H1 (cell line): ENCODE data around the gene BRAP. TPM values are rescaled to one million over a fixed set of nuclear protein-coding genes. Genes with fewer than 3 reads are reported as not detected.

ENCODE experiments used
- BACH1 ChIP-seq: IDR thresholded peaks from 2 replicates; pipeline ENCODE4 v1.6.1; 2012; ENCODE audit warnings: low read length, improper control_type of control experiment
- CHD1 ChIP-seq: IDR thresholded peaks from 2 replicates; pipeline ENCODE4 v1.6.1; 2012; ENCODE audit warnings: low read depth, low read length, improper control_type of control experiment
- EP300 ChIP-seq, 2 experiments: IDR thresholded peaks; 1 replicate in 1 of 2; 2 replicates in 1 of 2; pipeline ENCODE4 v1.6.1; 2011 to 2012; ENCODE audit warnings: low read depth in 2 of 2, low read length in 2 of 2, mild to moderate bottlenecking in 2 of 2, borderline replicate concordance in 1 of 2, inconsistent platforms in 1 of 2, moderate library complexity in 1 of 2
- PHF8 ChIP-seq: fragments of 200-600 bp; sonication (generic); conservative IDR thresholded peaks from 2 replicates; pipeline ENCODE4 v1.7.1; 2012; ENCODE audit warnings: low read depth, mild to moderate bottlenecking, inconsistent platforms, low read length, moderate library complexity
- RFX5 ChIP-seq: IDR thresholded peaks from 2 replicates; pipeline ENCODE4 v1.6.1; 2011; ENCODE audit warnings: low read depth, low read length, improper control_type of control experiment, borderline replicate concordance
- RNF2 ChIP-seq: fragments of 200-900, 300-1000 bp; sonication (generic); IDR thresholded peaks from 2 replicates; pipeline ENCODE4 v1.7.1; 2016; ENCODE audit warnings: borderline replicate concordance, low read depth, mild to moderate bottlenecking, antibody characterized with exemption, low read length; ENCODE audit not compliant: poor library complexity, severe bottlenecking; ENCODE audit errors: missing control alignments
- TAF1 ChIP-seq: IDR thresholded peaks from 2 replicates; pipeline ENCODE4 v1.6.1; 2011; ENCODE audit warnings: mild to moderate bottlenecking, low read depth, low read length
- polyA plus RNA-seq, 7 experiments: library from polyadenylated mRNA; depleted of rRNA in 3 of 7; stranded (reverse) in 5 of 7; unstranded in 2 of 7; fragments of >200 nt in 5 of 7; fragments of 200-250 nt in 2 of 7; gene quantifications; 1 replicate in 5 of 7; 2 replicates in 1 of 7; 4 replicates in 1 of 7; pipeline versions ENCODE4 v1.2.1 to v1.2.3, GENCODE V29; 2011 to 2013; ENCODE audit warnings: missing spikeins in 2 of 7, mixed read lengths in 2 of 7
- total RNA-seq: library from RNA; stranded (reverse); fragmentation: NEBNext Ultra II Directional; extraction: Animal tissue kit (Norgen Biotek cat#: 25700); gene quantifications from 2 replicates; pipeline ENCODE4 v1.2.1, GENCODE V29; 2021
- TF ChIP-seq, protein P1 (sequence below): fragments of 300-600 bp; sonication (generic); IDR thresholded peaks from 2 replicates; pipeline ENCODE4 v1.7.1; 2012; ENCODE audit warnings: low read length, moderate library complexity, mild to moderate bottlenecking, inconsistent platforms; ENCODE audit not compliant: insufficient replicate concordance
- TF ChIP-seq, protein P2 (sequence below): IDR thresholded peaks from 2 replicates; pipeline ENCODE4 v1.6.1; 2011; ENCODE audit warnings: low read length, improper control_type of control experiment

Gene BRAP
- total and polyA plus RNA-seq, 2 of the 8 experiments (the other 6 are each of a cell fraction or from before 2014, with no cell fraction given): 12.8 to 22.2 TPM

GRCh38 chr12:111685322-111685810 is 390 bp downstream of the BRAP start (continued):
- TF ChIP-seq, protein P1, sequence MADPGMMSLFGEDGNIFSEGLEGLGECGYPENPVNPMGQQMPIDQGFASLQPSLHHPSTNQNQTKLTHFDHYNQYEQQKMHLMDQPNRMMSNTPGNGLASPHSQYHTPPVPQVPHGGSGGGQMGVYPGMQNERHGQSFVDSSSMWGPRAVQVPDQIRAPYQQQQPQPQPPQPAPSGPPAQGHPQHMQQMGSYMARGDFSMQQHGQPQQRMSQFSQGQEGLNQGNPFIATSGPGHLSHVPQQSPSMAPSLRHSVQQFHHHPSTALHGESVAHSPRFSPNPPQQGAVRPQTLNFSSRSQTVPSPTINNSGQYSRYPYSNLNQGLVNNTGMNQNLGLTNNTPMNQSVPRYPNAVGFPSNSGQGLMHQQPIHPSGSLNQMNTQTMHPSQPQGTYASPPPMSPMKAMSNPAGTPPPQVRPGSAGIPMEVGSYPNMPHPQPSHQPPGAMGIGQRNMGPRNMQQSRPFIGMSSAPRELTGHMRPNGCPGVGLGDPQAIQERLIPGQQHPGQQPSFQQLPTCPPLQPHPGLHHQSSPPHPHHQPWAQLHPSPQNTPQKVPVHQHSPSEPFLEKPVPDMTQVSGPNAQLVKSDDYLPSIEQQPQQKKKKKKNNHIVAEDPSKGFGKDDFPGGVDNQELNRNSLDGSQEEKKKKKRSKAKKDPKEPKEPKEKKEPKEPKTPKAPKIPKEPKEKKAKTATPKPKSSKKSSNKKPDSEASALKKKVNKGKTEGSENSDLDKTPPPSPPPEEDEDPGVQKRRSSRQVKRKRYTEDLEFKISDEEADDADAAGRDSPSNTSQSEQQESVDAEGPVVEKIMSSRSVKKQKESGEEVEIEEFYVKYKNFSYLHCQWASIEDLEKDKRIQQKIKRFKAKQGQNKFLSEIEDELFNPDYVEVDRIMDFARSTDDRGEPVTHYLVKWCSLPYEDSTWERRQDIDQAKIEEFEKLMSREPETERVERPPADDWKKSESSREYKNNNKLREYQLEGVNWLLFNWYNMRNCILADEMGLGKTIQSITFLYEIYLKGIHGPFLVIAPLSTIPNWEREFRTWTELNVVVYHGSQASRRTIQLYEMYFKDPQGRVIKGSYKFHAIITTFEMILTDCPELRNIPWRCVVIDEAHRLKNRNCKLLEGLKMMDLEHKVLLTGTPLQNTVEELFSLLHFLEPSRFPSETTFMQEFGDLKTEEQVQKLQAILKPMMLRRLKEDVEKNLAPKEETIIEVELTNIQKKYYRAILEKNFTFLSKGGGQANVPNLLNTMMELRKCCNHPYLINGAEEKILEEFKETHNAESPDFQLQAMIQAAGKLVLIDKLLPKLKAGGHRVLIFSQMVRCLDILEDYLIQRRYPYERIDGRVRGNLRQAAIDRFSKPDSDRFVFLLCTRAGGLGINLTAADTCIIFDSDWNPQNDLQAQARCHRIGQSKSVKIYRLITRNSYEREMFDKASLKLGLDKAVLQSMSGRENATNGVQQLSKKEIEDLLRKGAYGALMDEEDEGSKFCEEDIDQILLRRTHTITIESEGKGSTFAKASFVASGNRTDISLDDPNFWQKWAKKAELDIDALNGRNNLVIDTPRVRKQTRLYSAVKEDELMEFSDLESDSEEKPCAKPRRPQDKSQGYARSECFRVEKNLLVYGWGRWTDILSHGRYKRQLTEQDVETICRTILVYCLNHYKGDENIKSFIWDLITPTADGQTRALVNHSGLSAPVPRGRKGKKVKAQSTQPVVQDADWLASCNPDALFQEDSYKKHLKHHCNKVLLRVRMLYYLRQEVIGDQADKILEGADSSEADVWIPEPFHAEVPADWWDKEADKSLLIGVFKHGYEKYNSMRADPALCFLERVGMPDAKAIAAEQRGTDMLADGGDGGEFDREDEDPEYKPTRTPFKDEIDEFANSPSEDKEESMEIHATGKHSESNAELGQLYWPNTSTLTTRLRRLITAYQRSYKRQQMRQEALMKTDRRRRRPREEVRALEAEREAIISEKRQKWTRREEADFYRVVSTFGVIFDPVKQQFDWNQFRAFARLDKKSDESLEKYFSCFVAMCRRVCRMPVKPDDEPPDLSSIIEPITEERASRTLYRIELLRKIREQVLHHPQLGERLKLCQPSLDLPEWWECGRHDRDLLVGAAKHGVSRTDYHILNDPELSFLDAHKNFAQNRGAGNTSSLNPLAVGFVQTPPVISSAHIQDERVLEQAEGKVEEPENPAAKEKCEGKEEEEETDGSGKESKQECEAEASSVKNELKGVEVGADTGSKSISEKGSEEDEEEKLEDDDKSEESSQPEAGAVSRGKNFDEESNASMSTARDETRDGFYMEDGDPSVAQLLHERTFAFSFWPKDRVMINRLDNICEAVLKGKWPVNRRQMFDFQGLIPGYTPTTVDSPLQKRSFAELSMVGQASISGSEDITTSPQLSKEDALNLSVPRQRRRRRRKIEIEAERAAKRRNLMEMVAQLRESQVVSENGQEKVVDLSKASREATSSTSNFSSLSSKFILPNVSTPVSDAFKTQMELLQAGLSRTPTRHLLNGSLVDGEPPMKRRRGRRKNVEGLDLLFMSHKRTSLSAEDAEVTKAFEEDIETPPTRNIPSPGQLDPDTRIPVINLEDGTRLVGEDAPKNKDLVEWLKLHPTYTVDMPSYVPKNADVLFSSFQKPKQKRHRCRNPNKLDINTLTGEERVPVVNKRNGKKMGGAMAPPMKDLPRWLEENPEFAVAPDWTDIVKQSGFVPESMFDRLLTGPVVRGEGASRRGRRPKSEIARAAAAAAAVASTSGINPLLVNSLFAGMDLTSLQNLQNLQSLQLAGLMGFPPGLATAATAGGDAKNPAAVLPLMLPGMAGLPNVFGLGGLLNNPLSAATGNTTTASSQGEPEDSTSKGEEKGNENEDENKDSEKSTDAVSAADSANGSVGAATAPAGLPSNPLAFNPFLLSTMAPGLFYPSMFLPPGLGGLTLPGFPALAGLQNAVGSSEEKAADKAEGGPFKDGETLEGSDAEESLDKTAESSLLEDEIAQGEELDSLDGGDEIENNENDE: no peak
- TF ChIP-seq RNF2 (no peak), PHF8 (no peak; the same call in none of the 2 replicates), RFX5 (no peak), TAF1 (no peak), CHD1 (no peak), EP300 (IDR thresholded peaks at IDR 0.05; ENCODE audit: borderline replicate concordance in 1 of 2, low read depth in 2 of 2, low read length in 2 of 2) (no peak), BACH1 (no peak)
- TF ChIP-seq, protein P2, sequence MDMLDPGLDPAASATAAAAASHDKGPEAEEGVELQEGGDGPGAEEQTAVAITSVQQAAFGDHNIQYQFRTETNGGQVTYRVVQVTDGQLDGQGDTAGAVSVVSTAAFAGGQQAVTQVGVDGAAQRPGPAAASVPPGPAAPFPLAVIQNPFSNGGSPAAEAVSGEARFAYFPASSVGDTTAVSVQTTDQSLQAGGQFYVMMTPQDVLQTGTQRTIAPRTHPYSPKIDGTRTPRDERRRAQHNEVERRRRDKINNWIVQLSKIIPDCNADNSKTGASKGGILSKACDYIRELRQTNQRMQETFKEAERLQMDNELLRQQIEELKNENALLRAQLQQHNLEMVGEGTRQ: no peak
